ENCODE measurements around the gene GID4.

- TF ChIP-seq POLR2A (IDR thresholded peaks at IDR 0.05) (no peak), CTCF (IDR thresholded peaks at IDR 0.05) (no peak)
Observed at GRCh38 chr17:18059283-18059682, 20.1 kb downstream of the GID4 start.

Measured in body of pancreas (tissue), 4 donors.